ENCODE data around the gene TGDS.
"Not testable (repeated sequence)": the region's sequence is repeated elsewhere in the genome, so short reads cannot be mapped to it uniquely, and the experiment has no call there.

Gene TGDS, protein sequence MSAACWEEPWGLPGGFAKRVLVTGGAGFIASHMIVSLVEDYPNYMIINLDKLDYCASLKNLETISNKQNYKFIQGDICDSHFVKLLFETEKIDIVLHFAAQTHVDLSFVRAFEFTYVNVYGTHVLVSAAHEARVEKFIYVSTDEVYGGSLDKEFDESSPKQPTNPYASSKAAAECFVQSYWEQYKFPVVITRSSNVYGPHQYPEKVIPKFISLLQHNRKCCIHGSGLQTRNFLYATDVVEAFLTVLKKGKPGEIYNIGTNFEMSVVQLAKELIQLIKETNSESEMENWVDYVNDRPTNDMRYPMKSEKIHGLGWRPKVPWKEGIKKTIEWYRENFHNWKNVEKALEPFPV

DNA sequence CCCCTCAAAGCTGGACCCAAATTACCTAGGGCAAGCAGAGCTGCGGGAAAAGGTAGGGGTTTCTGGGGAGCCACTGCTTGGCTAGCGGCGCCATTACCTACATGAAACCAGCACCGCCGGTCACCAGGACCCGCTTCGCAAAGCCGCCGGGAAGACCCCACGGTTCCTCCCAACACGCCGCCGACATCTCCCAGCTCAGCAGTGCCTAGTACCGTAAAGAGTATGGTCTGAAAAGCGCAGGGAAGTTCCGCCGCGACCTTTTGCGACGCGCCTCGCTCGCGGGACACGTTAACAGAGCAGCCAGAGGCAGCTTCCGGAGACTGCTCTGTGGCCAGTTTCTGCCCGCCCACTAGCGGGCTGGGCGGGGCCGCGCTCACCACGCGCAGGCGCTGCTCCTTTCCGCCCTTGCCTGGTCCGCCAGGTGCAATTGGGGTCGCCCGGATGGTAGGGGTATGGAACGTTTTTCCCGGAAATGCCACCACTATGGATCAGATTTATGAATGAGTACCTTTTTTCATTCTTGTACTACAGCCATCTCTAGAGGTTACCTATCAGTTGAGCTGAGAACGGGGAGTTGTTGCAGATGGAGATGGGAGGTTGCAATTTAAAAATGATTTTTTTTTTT, at the start of gene TGDS:
Gene TGDS, minus strand, starts transcription at position 203 of the 625 bp plus-strand sequence. Its CDS starts 16 bp downstream, at position 187.
- peak within 1 kb of the TSS; percentile 84 for H3K4me3 ChIP-seq (ENCODE audit: low read length)
- TF ChIP-seq EZH2 (optimal IDR thresholded peaks at IDR 0.05; ENCODE audit: low read depth, low read length) (no peak), EZH2phosphoT487 (IDR thresholded peaks at IDR 0.05; ENCODE audit: low read length) (no peak)
- TF ChIP-seq, protein P1, sequence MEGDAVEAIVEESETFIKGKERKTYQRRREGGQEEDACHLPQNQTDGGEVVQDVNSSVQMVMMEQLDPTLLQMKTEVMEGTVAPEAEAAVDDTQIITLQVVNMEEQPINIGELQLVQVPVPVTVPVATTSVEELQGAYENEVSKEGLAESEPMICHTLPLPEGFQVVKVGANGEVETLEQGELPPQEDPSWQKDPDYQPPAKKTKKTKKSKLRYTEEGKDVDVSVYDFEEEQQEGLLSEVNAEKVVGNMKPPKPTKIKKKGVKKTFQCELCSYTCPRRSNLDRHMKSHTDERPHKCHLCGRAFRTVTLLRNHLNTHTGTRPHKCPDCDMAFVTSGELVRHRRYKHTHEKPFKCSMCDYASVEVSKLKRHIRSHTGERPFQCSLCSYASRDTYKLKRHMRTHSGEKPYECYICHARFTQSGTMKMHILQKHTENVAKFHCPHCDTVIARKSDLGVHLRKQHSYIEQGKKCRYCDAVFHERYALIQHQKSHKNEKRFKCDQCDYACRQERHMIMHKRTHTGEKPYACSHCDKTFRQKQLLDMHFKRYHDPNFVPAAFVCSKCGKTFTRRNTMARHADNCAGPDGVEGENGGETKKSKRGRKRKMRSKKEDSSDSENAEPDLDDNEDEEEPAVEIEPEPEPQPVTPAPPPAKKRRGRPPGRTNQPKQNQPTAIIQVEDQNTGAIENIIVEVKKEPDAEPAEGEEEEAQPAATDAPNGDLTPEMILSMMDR (IDR thresholded peaks at IDR 0.05; ENCODE audit: low read length), result no peak
- H4K20me1 ChIP-seq (ENCODE audit: insufficient read depth, low read length), result no peaks in the 10 kb centered on the region
- peak within 1 kb of the TSS; percentile 88 for H3K4me2 ChIP-seq (ENCODE audit: low read depth, low read length)
- H3K79me2 ChIP-seq (ENCODE audit: low read length), result peaks cover 34% of the 10 kb centered on the region
- H3K27me3 ChIP-seq (replicated peaks; ENCODE audit: insufficient read depth, low read length), result no peaks in the 10 kb centered on the region
- DNase-seq, result peak; percentile 96
- no peaks in the 10 kb centered on the region for H3K9me3 ChIP-seq (replicated peaks; ENCODE audit: insufficient read depth, low read length)
- peak within 1 kb of the TSS; percentile 55; the same call in 1 of the 2 replicates for H3K27ac ChIP-seq (ENCODE audit: low read length)
- peaks cover 2% of the 10 kb centered on the region; the same call in 1 of the 2 replicates for H3K36me3 ChIP-seq (replicated peaks; ENCODE audit: insufficient read depth, low read length)
- peak within 1 kb of the TSS; percentile 86 for H2AFZ ChIP-seq (ENCODE audit: low read length)
- peak within 1 kb of the TSS; percentile 82 for H3K9ac ChIP-seq (ENCODE audit: low read length)
- no peaks in the 10 kb centered on the region for H3K9me2 ChIP-seq (replicated peaks; ENCODE audit: insufficient read depth, low read length)
- peaks cover 18% of the 10 kb centered on the region for H3K4me1 ChIP-seq (ENCODE audit: low read length)
- peaks cover 9% of the 10 kb centered on the region; the same call in 1 of the 2 replicates for H3F3A ChIP-seq (ENCODE audit: insufficient read depth, low read length)

- Histone ChIP-seq H3K4me2 (ENCODE audit: low read depth, low read length) (no peak overlapping the region), H3K9ac (ENCODE audit: low read length) (no peak overlapping the region), H3K9me3 (replicated peaks; ENCODE audit: insufficient read depth, low read length) (no peaks in the 10 kb centered on the region), H3K36me3 (replicated peaks; ENCODE audit: insufficient read depth, low read length) (no peaks in the 10 kb centered on the region), H2AFZ (ENCODE audit: low read length) (no peak overlapping the region), H3K4me1 (ENCODE audit: low read length) (peaks cover under 1% of the 10 kb centered on the region; the same call in 1 of the 2 replicates), H3K4me3 (ENCODE audit: low read length) (no peak overlapping the region), H3K9me2 (replicated peaks; ENCODE audit: insufficient read depth, low read length) (no peaks in the 10 kb centered on the region), H3K79me2 (ENCODE audit: low read length) (no peaks in the 10 kb centered on the region), H3K27me3 (replicated peaks; ENCODE audit: insufficient read depth, low read length) (no peaks in the 10 kb centered on the region), H4K20me1 (ENCODE audit: insufficient read depth, low read length) (no peaks in the 10 kb centered on the region), H3K27ac (ENCODE audit: low read length) (no peak overlapping the region), H3F3A (ENCODE audit: insufficient read depth, low read length) (no peaks in the 10 kb centered on the region)
- no peak for DNase-seq
- TF ChIP-seq EZH2phosphoT487 (IDR thresholded peaks at IDR 0.05; ENCODE audit: low read length) (no peak), EZH2 (optimal IDR thresholded peaks at IDR 0.05; ENCODE audit: low read depth, low read length) (no peak)
- TF ChIP-seq, protein P1 (IDR thresholded peaks at IDR 0.05; ENCODE audit: low read length), result no peak
Observed at GRCh38 chr13:94641409-94641941, 45.5 kb upstream of the TGDS start.

- Histone ChIP-seq H3K79me2 (ENCODE audit: low read length) (no peaks in the 10 kb centered on the region), H3F3A (ENCODE audit: insufficient read depth, low read length) (no peaks in the 10 kb centered on the region), H3K27me3 (replicated peaks; ENCODE audit: insufficient read depth, low read length) (no peaks in the 10 kb centered on the region), H3K4me2 (ENCODE audit: low read depth, low read length) (no peak overlapping the region), H4K20me1 (ENCODE audit: insufficient read depth, low read length) (no peaks in the 10 kb centered on the region), H3K9me3 (replicated peaks; ENCODE audit: insufficient read depth, low read length) (no peaks in the 10 kb centered on the region), H3K9ac (ENCODE audit: low read length) (no peak overlapping the region), H3K9me2 (replicated peaks; ENCODE audit: insufficient read depth, low read length) (no peaks in the 10 kb centered on the region), H3K36me3 (replicated peaks; ENCODE audit: insufficient read depth, low read length) (no peaks in the 10 kb centered on the region), H3K4me3 (ENCODE audit: low read length) (no peak overlapping the region), H3K4me1 (ENCODE audit: low read length) (no peaks in the 10 kb centered on the region), H3K27ac (ENCODE audit: low read length) (no peak overlapping the region), H2AFZ (ENCODE audit: low read length) (no peak overlapping the region)
- no peak for DNase-seq
- TF ChIP-seq, protein P1 (IDR thresholded peaks at IDR 0.05; ENCODE audit: low read length), result no peak
- no peak for TF ChIP-seq EZH2 (optimal IDR thresholded peaks at IDR 0.05; ENCODE audit: low read depth, low read length)
- TF ChIP-seq EZH2phosphoT487 (IDR thresholded peaks at IDR 0.05; ENCODE audit: low read length), result no peak
Observed at GRCh38 chr13:94640721-94641120, 44.8 kb upstream of the TGDS start.

DNA sequence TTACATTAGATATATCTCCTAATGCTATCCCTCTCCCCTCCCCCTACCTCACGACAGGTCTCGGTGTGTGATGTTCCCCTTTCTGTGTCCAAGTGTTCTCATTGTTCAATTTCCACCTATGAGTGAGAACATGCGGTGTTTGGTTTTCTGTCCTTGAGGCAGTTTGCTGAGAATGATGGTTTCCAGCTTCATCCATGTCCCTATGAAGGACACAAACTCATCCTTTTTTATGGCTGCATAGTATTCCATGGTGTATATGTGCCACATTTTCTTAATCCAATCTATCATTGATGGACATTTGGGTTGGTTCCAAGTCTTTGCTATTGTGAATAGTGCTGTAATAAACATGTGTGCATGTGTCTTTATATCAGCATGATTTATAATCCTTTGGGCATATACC, 41.7 kb upstream of the TGDS start:
- not testable (repeated sequence) for H3K27me3 ChIP-seq (replicated peaks; ENCODE audit: insufficient read depth, low read length); H3K4me2 ChIP-seq (ENCODE audit: low read depth, low read length); H4K20me1 ChIP-seq (ENCODE audit: insufficient read depth, low read length); H3K79me2 ChIP-seq (ENCODE audit: low read length); H3K4me1 ChIP-seq (ENCODE audit: low read length); H3K9ac ChIP-seq (ENCODE audit: low read length); H3K27ac ChIP-seq (ENCODE audit: low read length); DNase-seq; H3F3A ChIP-seq (ENCODE audit: insufficient read depth, low read length); H3K9me3 ChIP-seq (replicated peaks; ENCODE audit: insufficient read depth, low read length); H2AFZ ChIP-seq (ENCODE audit: low read length); H3K4me3 ChIP-seq (ENCODE audit: low read length); H3K36me3 ChIP-seq (replicated peaks; ENCODE audit: insufficient read depth, low read length); H3K9me2 ChIP-seq (replicated peaks; ENCODE audit: insufficient read depth, low read length)

Data from MM.1S (cell line).